K562 (cell line): ENCODE data around the gene GTF2A2. TPM values are rescaled to one million over a fixed set of nuclear protein-coding genes. Genes with fewer than 3 reads are reported as not detected.

Experiments
- CREB3L1 ChIP-seq: fragments of 450-650 bp; IDR thresholded peaks from 2 replicates; pipeline ENCODE4 v1.6.1; 2014; ENCODE audit warnings: low read depth, mild to moderate bottlenecking, moderate library complexity, borderline replicate concordance
- KAT8 ChIP-seq: fragments of 450-650 bp; IDR thresholded peaks from 2 replicates; pipeline ENCODE4 v1.6.1; 2016; ENCODE audit warnings: low read depth, mild to moderate bottlenecking
- PHB ChIP-seq: fragments of 250-450 bp; sonication (Bioruptor Pico); IDR thresholded peaks from 2 replicates; pipeline ENCODE4 v1.5.0; 2021
- REST ChIP-seq, 2 experiments: fragments of 450-650 bp; formaldehyde crosslinking in 1 of 2; IDR thresholded peaks; 2 replicates each; pipeline versions ENCODE4 v1.4.0 to v1.6.1; 2014 to 2020; ENCODE audit warnings: mild to moderate bottlenecking in 2 of 2, borderline replicate concordance in 1 of 2, low read depth in 1 of 2
- RHOXF2B ChIP-seq: fragments of 250-450 bp; sonication (Bioruptor Pico); conservative IDR thresholded peaks from 2 replicates; pipeline ENCODE4 v1.5.1; 2021
- ZNF644 ChIP-seq: fragments of 200-800 bp; sonication (Bioruptor generic); IDR thresholded peaks from 2 replicates; pipeline ENCODE4 v1.6.1; 2016; ENCODE audit warnings: low read depth, missing genetic modification characterization, missing compliant biosample characterization
- polyA plus RNA-seq, 8 experiments: library from polyadenylated mRNA; depleted of rRNA in 4 of 8; stranded (reverse) in 5 of 8; unstranded in 3 of 8; fragments of >200 nt; fragmentation: Nextera tagmentation in 2 of 8; fragmentation: Illumina TruSeq in 1 of 8; extraction: Ambion mirVana in 2 of 8; extraction: Trizol in 1 of 8; gene quantifications; 2 replicates each; pipeline versions ENCODE4 v1.2.1 to v1.2.3, GENCODE V29; 2011 to 2014; ENCODE audit warnings: inconsistent platforms in 1 of 8, missing spikeins in 1 of 8
- total RNA-seq, 7 experiments: library from RNA; depleted of rRNA in 6 of 7; stranded (reverse); fragments of >200 nt in 6 of 7; fragmentation: Illumina TruSeq in 2 of 7; extraction: Trizol in 2 of 7; gene quantifications; 2 replicates each; pipeline versions ENCODE4 v1.2.1 to v1.2.3, GENCODE V29; 2011 to 2021; ENCODE audit warnings: low replicate concordance in 1 of 7
- TF ChIP-seq, protein P1 (sequence below), 2 experiments: fragments of 450-650 bp in 1 of 2; sonication (generic) in 1 of 2; formaldehyde crosslinking in 1 of 2; IDR thresholded peaks in 1 of 2; conservative IDR thresholded peaks in 1 of 2; 2 replicates each; pipeline versions ENCODE4 v1.6.1 to v1.8.1; 2016 to 2023; ENCODE audit warnings: mild to moderate bottlenecking in 2 of 2, moderate library complexity in 2 of 2, inconsistent platforms in 1 of 2, missing genetic modification reagents in 1 of 2
- TF ChIP-seq, protein P2 (sequence below): sonication (generic); formaldehyde crosslinking; IDR thresholded peaks from 2 replicates; pipeline ENCODE4 v1.8.1; 2023; ENCODE audit warnings: missing genetic modification reagents, mild to moderate bottlenecking, borderline replicate concordance

GTF2A2 gene
- total and polyA plus RNA-seq, 9 of the 15 experiments (the other 6 are each of a cell fraction or from before 2014, with no cell fraction given) = 128 to 656 (median 172) TPM

- no peak for TF ChIP-seq REST (IDR thresholded peaks at IDR 0.05; ENCODE audit: borderline replicate concordance)
- TF ChIP-seq REST (CRISPR knock-in tag; IDR thresholded peaks at IDR 0.05; ENCODE audit: low read depth) = no peak
- TF ChIP-seq, protein P1, sequence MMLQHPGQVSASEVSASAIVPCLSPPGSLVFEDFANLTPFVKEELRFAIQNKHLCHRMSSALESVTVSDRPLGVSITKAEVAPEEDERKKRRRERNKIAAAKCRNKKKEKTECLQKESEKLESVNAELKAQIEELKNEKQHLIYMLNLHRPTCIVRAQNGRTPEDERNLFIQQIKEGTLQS (IDR thresholded peaks at IDR 0.05) = 0 out of 2 replicates have a peak, but pooled peaks have one; percentile 10
- TF ChIP-seq, protein P1 (CRISPR knock-in tag; conservative IDR thresholded peaks at IDR 0.05) = no peak
- no peak for TF ChIP-seq PHB (CRISPR knock-in tag)
- TF ChIP-seq CREB3L1 = no peak
- TF ChIP-seq ZNF644 (tag) = no peak
- TF ChIP-seq KAT8 = no peak
- no peak for TF ChIP-seq RHOXF2B
- TF ChIP-seq, protein P2, sequence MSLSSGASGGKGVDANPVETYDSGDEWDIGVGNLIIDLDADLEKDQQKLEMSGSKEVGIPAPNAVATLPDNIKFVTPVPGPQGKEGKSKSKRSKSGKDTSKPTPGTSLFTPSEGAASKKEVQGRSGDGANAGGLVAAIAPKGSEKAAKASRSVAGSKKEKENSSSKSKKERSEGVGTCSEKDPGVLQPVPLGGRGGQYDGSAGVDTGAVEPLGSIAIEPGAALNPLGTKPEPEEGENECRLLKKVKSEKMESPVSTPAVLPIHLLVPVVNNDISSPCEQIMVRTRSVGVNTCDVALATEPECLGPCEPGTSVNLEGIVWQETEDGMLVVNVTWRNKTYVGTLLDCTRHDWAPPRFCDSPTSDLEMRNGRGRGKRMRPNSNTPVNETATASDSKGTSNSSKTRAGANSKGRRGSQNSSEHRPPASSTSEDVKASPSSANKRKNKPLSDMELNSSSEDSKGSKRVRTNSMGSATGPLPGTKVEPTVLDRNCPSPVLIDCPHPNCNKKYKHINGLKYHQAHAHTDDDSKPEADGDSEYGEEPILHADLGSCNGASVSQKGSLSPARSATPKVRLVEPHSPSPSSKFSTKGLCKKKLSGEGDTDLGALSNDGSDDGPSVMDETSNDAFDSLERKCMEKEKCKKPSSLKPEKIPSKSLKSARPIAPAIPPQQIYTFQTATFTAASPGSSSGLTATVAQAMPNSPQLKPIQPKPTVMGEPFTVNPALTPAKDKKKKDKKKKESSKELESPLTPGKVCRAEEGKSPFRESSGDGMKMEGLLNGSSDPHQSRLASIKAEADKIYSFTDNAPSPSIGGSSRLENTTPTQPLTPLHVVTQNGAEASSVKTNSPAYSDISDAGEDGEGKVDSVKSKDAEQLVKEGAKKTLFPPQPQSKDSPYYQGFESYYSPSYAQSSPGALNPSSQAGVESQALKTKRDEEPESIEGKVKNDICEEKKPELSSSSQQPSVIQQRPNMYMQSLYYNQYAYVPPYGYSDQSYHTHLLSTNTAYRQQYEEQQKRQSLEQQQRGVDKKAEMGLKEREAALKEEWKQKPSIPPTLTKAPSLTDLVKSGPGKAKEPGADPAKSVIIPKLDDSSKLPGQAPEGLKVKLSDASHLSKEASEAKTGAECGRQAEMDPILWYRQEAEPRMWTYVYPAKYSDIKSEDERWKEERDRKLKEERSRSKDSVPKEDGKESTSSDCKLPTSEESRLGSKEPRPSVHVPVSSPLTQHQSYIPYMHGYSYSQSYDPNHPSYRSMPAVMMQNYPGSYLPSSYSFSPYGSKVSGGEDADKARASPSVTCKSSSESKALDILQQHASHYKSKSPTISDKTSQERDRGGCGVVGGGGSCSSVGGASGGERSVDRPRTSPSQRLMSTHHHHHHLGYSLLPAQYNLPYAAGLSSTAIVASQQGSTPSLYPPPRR (CRISPR knock-in tag) = no peak
These were observed 45.0 kb upstream of the GTF2A2 start (continued) for GRCh38 chr15:59702351-59702750.
